Bronchial epithelial cell (primary cell): ENCODE measurements around the gene RBM20. TPM values are rescaled to one million over a fixed set of nuclear protein-coding genes. Genes with fewer than 3 reads are reported as not detected.

ENCODE experiments used
- DNase-seq: peaks from one replicate; pipeline ENCODE4 v3.0.0-alpha.2; 2010; ENCODE audit warnings: low read depth
- FAIRE-seq: peaks from 2 replicates; lab custom pipeline; 2011; peaks lifted over from hg19 to GRCh38; lab: Jason Lieb, UNC
- H3K27me3 ChIP-seq: 2 replicates; pipeline ENCODE4 v1.5.1; 2011; ENCODE audit warnings: low read length; ENCODE audit not compliant: control insufficient read depth, insufficient read depth
- H3K36me3 ChIP-seq: 2 replicates; pipeline ENCODE4 v1.5.1; 2011; ENCODE audit warnings: low read length; ENCODE audit not compliant: control insufficient read depth, insufficient read depth
- H3K4me3 ChIP-seq: 2 replicates; pipeline ENCODE4 v1.5.1; 2011; ENCODE audit warnings: mild to moderate bottlenecking, low read depth, low read length, control low read depth
- total RNA-seq: library from RNA; depleted of rRNA; stranded (reverse); fragments of >200 nt; gene quantifications from 2 replicates; pipeline ENCODE4 v1.2.1, GENCODE V29; 2014
- TF ChIP-seq, protein P1 (sequence below): IDR thresholded peaks from 2 replicates; pipeline ENCODE4 v1.5.1; 2011; ENCODE audit warnings: mild to moderate bottlenecking, moderate library complexity, low read length, control low read depth, inconsistent platforms; ENCODE audit not compliant: insufficient read depth, severe bottlenecking

Gene RBM20
- total RNA-seq, 1 donor from 2014 or later = not detected

DNA sequence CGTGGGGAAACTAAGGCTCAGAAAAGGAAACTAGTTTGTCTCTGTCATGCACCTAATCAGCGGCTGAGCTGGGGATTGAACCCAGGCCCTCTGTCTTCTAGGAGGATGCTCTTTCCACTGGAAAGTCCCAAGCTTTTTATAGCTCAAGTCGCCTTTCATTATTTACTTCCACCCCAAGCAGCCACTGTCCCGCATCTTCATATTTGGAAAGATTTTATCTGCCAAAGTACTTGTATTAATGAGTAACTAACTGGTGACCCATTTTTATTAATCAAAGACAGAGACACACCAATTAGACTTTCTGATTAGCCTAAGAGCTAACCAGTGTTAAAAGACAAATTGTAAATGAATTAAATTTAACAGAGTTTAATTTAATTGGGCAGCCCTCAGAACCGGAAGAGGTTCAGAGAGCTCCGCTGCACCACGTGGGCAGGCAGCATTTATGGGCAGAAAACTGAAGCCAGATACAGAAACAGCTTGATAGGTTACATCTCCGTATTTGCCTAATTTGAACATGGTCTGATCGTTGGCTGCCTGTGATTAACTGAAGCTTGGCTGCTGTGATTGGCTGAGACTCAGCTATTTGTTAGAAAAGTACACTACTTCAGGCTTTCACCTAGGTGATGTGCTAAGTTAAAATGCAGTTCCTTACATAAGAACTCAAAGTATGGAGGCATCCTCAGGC is 149.1 kb downstream of the RBM20 start:
- FAIRE-seq = no peak
- TF ChIP-seq, protein P1, sequence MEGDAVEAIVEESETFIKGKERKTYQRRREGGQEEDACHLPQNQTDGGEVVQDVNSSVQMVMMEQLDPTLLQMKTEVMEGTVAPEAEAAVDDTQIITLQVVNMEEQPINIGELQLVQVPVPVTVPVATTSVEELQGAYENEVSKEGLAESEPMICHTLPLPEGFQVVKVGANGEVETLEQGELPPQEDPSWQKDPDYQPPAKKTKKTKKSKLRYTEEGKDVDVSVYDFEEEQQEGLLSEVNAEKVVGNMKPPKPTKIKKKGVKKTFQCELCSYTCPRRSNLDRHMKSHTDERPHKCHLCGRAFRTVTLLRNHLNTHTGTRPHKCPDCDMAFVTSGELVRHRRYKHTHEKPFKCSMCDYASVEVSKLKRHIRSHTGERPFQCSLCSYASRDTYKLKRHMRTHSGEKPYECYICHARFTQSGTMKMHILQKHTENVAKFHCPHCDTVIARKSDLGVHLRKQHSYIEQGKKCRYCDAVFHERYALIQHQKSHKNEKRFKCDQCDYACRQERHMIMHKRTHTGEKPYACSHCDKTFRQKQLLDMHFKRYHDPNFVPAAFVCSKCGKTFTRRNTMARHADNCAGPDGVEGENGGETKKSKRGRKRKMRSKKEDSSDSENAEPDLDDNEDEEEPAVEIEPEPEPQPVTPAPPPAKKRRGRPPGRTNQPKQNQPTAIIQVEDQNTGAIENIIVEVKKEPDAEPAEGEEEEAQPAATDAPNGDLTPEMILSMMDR = no peak
- Histone ChIP-seq H3K4me3 (no peak overlapping the region), H3K27me3 (no peaks in the 10 kb centered on the region), H3K36me3 (no peaks in the 10 kb centered on the region)
- DNase-seq = no peak

DNA sequence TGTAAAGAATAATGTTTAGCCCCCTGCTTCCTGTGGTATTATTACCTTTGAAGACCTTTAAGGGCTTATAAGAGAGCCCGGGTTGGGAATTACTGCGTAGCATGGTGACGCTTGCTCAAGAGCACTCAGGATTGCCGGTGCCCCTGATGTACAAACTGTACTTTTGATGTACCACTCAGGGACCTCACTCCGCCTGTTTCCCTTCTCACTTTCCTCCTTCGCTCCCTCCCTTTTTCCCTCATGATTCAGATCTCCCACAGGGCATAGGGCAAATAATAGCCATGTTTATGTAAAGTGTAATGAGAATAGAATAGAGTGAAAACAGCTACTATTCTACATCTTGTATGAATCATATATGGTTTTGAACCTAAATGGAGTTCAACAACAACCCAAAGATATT is 149.8 kb downstream of the RBM20 start:
- FAIRE-seq (no peak), DNase-seq (no peak)
- TF ChIP-seq, protein P1 = no peak

DNA sequence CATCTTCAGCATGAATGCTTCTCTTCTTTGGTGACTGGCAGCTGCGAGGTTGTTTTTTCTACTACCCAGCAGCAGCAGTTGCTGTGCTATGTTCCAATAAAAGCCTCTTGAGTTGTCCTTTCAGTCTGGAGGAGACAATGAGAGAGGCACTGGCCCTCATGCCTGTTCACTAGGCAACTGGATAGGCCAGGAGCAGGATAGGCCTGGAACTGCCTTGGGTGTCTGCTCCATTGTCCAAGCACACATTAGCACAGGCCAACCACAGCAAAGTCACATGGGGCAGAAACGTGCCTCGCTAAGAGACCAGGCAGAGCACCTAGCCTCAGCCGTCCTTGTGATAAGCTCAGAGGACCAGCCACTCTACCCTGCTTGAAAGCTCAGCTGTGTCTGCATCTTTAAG is 150.7 kb downstream of the RBM20 start:
- FAIRE-seq (no peak), DNase-seq (no peak)
- no peak overlapping the region for H3K4me3 ChIP-seq
- H3K36me3 ChIP-seq = no peaks in the 10 kb centered on the region
- H3K27me3 ChIP-seq = no peaks in the 10 kb centered on the region
- TF ChIP-seq, protein P1 = no peak

More for the DNA sequence above, 149.8 kb downstream of the RBM20 start:
- no peak overlapping the region for H3K4me3 ChIP-seq
- H3K36me3 ChIP-seq = no peaks in the 10 kb centered on the region
- H3K27me3 ChIP-seq = no peaks in the 10 kb centered on the region

DNA sequence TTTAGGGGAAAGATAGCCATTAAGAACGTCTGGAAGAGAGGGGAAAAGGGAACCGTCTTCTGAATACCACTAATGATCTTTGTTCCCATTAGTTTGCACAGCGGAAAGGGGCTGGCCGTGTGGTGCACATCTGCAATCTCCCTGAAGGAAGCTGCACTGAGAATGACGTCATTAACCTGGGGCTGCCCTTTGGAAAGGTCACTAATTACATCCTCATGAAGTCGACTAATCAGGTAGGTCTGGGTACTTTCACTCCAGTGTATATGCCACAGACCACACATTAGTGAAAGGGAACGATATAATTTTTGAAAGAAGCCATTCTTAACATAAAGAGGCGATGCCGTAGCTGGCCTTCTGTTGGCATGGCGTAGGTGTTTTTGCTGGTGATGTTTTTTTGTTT is 153.3 kb downstream of the RBM20 start:
- Histone ChIP-seq H3K4me3 (no peak overlapping the region), H3K27me3 (no peaks in the 10 kb centered on the region), H3K36me3 (no peaks in the 10 kb centered on the region)
- FAIRE-seq (no peak), DNase-seq (no peak)
- TF ChIP-seq, protein P1 = no peak

DNA sequence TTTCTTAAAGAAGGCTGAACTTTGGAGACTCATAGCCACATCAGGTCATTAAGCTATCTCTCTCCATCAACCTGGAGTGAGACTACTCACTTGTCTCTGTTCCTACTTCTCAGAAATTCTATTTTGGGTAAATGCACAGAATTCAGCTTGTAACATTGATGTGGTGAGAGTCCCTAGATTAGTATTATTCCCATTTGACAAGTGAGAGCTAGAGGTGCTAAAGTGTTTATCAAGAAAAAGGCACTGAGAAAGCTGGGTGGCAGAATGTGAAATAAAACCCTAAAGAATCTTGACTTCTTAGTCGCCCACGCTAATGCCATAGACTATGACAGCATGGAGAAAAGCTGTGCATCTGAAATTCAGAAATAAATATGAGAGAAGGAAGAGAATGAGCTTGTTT is 154.2 kb downstream of the RBM20 start:
- FAIRE-seq (no peak), DNase-seq (no peak)
- H3K27me3 ChIP-seq = no peaks in the 10 kb centered on the region
- H3K36me3 ChIP-seq = no peaks in the 10 kb centered on the region
- H3K4me3 ChIP-seq = no peak overlapping the region
- TF ChIP-seq, protein P1 = no peak

DNA sequence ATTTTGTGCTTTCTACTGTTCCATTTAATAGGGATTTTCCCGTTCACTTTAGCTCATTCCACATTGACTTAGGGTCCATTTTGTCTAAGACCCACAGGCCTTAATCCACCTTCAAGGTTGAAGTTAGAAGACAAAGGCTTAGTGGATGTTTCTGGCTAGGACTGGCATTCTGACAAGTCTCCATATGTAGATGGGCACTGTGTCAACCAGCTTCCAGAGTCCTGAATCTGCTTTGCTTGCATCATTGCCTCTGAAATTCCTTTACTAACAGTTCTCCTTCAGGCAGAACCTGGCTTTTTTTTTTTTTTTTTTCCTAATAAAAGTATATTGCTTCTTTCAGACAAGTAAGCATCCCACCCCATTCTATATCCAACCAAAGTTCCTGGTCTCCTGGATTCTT is 158.0 kb downstream of the RBM20 start:
- TF ChIP-seq, protein P1 = no peak
- no peaks in the 10 kb centered on the region for H3K36me3 ChIP-seq
- H3K27me3 ChIP-seq = no peaks in the 10 kb centered on the region
- peak; percentile 66 for DNase-seq
- no peak for FAIRE-seq
- H3K4me3 ChIP-seq = no peak overlapping the region
